Measurements from ENCODE around the gene TRDN. TPM values are rescaled to one million over a fixed set of nuclear protein-coding genes. Genes with fewer than 3 reads are reported as not detected.

TRDN gene
- total RNA-seq, 3 donors from 2014 or later (not counting 1 experiment from before 2014, with no cell fraction given) = not detected

DNA sequence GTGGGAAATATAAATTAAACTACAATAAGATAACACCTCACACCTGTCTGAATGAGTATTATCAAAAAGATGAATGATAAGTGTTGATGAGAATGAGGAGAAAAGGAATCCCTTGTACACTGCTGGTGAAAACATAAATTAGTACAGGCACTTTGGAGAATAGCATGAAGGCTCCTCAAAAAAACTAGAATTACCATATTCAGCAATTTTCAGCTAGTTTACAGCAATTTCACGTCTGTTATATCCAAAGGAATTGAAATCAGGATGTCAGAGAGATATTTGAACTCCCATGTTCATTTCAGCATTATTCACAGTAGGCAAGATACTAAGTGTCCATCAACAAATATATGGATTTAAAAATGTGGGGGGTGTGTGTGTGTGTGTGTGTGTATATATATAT, 348.1 kb downstream of the TRDN start:
- H3K36me3 ChIP-seq (ENCODE audit: control insufficient read depth, insufficient read depth, low read length) = no peaks in the 10 kb centered on the region
- Mint-ChIP-seq H3K9me3 (peaks cover 5 to 6% of the 10 kb centered on the region in 2 donors), H3K4me1 (no peaks in the 10 kb centered on the region), H3K27ac (no peak overlapping the region), H3K36me3 (no peaks in the 10 kb centered on the region), H3K27me3 (ENCODE audit: low read depth in 2 of 2) (no peaks in the 10 kb centered on the region), H3K4me3 (no peak overlapping the region)
- H3K4me3 ChIP-seq (ENCODE audit: low read length) = no peak overlapping the region
- intact Hi-C loops (cut with micrococcal nuclease) = no loop called here
- ATAC-seq = no peak
- no peaks in the 10 kb centered on the region for H3K27me3 ChIP-seq (ENCODE audit: control insufficient read depth, insufficient read depth, low read length)
- peaks cover 2% of the 10 kb centered on the region for H3K9me3 ChIP-seq (ENCODE audit: control insufficient read depth, insufficient read depth, low read length)
- WGBS (ENCODE audit: insufficient coverage) = no CpG with 5 or more reads among the region's 1 CpG
- no peaks in the 10 kb centered on the region for H3K4me1 ChIP-seq (ENCODE audit: control insufficient read depth, insufficient read depth, low read length)
- no peak overlapping the region for H3K27ac ChIP-seq (ENCODE audit: low read length)
- TF ChIP-seq, protein P1, sequence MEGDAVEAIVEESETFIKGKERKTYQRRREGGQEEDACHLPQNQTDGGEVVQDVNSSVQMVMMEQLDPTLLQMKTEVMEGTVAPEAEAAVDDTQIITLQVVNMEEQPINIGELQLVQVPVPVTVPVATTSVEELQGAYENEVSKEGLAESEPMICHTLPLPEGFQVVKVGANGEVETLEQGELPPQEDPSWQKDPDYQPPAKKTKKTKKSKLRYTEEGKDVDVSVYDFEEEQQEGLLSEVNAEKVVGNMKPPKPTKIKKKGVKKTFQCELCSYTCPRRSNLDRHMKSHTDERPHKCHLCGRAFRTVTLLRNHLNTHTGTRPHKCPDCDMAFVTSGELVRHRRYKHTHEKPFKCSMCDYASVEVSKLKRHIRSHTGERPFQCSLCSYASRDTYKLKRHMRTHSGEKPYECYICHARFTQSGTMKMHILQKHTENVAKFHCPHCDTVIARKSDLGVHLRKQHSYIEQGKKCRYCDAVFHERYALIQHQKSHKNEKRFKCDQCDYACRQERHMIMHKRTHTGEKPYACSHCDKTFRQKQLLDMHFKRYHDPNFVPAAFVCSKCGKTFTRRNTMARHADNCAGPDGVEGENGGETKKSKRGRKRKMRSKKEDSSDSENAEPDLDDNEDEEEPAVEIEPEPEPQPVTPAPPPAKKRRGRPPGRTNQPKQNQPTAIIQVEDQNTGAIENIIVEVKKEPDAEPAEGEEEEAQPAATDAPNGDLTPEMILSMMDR (IDR thresholded peaks at IDR 0.05) = no peak
- no peak for DNase-seq

DNA sequence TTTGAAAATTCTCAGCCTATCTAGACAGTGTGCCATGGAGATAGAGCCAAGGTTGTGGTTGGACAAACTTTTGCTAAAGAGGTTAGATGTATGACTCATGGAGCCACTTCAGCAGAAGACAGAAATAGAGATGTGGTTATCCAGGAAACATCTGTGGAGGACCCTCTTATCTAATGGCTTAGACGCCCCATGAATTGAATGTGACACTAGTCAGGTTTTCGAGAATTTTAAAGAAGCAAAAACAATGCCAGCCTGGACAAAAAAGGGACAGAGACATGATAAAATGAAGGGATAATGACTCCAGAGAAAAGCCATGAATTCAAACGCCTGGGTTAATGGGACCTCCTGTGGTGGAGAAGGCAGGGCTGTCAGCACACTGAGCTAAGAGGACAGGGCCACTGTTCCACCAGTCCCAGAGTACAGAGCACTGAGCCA, 360.2 kb downstream of the TRDN start:
- H3K4me3 Mint-ChIP-seq = no peak overlapping the region
- intact Hi-C loops (cut with micrococcal nuclease) = no loop called here
- Histone ChIP-seq H3K4me1 (ENCODE audit: control insufficient read depth, insufficient read depth, low read length) (no peaks in the 10 kb centered on the region), H3K9me3 (ENCODE audit: control insufficient read depth, insufficient read depth, low read length) (no peaks in the 10 kb centered on the region), H3K36me3 (ENCODE audit: control insufficient read depth, insufficient read depth, low read length) (no peaks in the 10 kb centered on the region), H3K4me3 (ENCODE audit: low read length) (no peak overlapping the region), H3K27ac (ENCODE audit: low read length) (no peak overlapping the region), H3K27me3 (ENCODE audit: control insufficient read depth, insufficient read depth, low read length) (no peaks in the 10 kb centered on the region)
- no peak for ATAC-seq
- WGBS (ENCODE audit: insufficient coverage) = 16% methylated on average over 3 of the region's 3 CpGs
- TF ChIP-seq, protein P1 (IDR thresholded peaks at IDR 0.05) = no peak
- DNase-seq = no peak
- H3K27me3 Mint-ChIP-seq (ENCODE audit: low read depth in 2 of 2) = no peaks in the 10 kb centered on the region
- no peaks in the 10 kb centered on the region for H3K4me1 Mint-ChIP-seq
- H3K9me3 Mint-ChIP-seq = peaks cover 11 to 12% of the 10 kb centered on the region in 2 donors
- no peaks in the 10 kb centered on the region for H3K36me3 Mint-ChIP-seq
- no peak overlapping the region for H3K27ac Mint-ChIP-seq

GRCh38 chr6:123263981-123264380, 372.8 kb downstream of the TRDN start:
- no peak overlapping the region for H3K27ac ChIP-seq (ENCODE audit: low read length)
- H3K27ac Mint-ChIP-seq = no peak overlapping the region
- TF ChIP-seq, protein P1 (IDR thresholded peaks at IDR 0.05) = no peak
- no peak for ATAC-seq
- no peak overlapping the region for H3K4me3 ChIP-seq (ENCODE audit: low read length)
- no peaks in the 10 kb centered on the region for H3K9me3 ChIP-seq (ENCODE audit: control insufficient read depth, insufficient read depth, low read length)
- H3K36me3 ChIP-seq (ENCODE audit: control insufficient read depth, insufficient read depth, low read length) = no peaks in the 10 kb centered on the region
- WGBS (ENCODE audit: insufficient coverage) = 90% methylated on average over 4 of the region's 5 CpGs
- H3K27me3 Mint-ChIP-seq (ENCODE audit: low read depth in 2 of 2) = no peaks in the 10 kb centered on the region
- peaks cover 4% of the 10 kb centered on the region for H3K36me3 Mint-ChIP-seq
- H3K27me3 ChIP-seq (ENCODE audit: control insufficient read depth, insufficient read depth, low read length) = no peaks in the 10 kb centered on the region
- no peaks in the 10 kb centered on the region for H3K4me1 ChIP-seq (ENCODE audit: control insufficient read depth, insufficient read depth, low read length)
- peaks cover 3 to 9% of the 10 kb centered on the region in 2 donors for H3K9me3 Mint-ChIP-seq
- H3K4me1 Mint-ChIP-seq = no peaks in the 10 kb centered on the region
- DNase-seq = no peak
- H3K4me3 Mint-ChIP-seq = no peak overlapping the region
- intact Hi-C loops (cut with micrococcal nuclease) = no loop called here

DNA sequence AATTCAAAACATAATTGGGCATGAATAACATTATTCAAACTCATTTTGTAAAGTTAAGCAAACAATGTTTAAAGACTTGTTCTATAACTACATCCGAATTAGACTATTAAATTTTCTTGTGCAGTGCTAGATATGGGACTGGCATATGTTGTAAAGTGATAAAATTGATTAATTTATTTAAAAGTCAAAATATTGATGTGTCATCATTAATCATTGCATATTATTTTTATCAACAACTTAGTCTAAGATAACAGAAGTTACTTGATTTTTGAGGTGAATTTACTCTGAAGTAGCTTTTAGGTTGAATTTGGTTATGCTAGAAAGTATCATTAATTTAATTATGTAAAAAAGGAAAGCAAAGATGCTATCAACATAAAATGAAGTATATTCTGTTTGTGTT, 396.1 kb downstream of the TRDN start:
- no peak overlapping the region for H3K4me3 Mint-ChIP-seq
- WGBS (ENCODE audit: insufficient coverage) = no CpG with 5 or more reads among the region's 1 CpG
- no peak overlapping the region for H3K4me3 ChIP-seq (ENCODE audit: low read length)

More for the DNA sequence above, 396.1 kb downstream of the TRDN start:
- H3K4me1 Mint-ChIP-seq = no peaks in the 10 kb centered on the region
- H3K27me3 Mint-ChIP-seq (ENCODE audit: low read depth in 2 of 2) = no peaks in the 10 kb centered on the region
- peaks cover 4% of the 10 kb centered on the region for H3K9me3 ChIP-seq (ENCODE audit: control insufficient read depth, insufficient read depth, low read length)
- no peak overlapping the region for H3K27ac Mint-ChIP-seq
- no peak for ATAC-seq
- H3K36me3 Mint-ChIP-seq = peaks cover 8% of the 10 kb centered on the region
- H3K36me3 ChIP-seq (ENCODE audit: control insufficient read depth, insufficient read depth, low read length) = no peaks in the 10 kb centered on the region
- H3K9me3 Mint-ChIP-seq = peaks cover 18 to 20% of the 10 kb centered on the region in 2 donors
- H3K27me3 ChIP-seq (ENCODE audit: control insufficient read depth, insufficient read depth, low read length) = no peaks in the 10 kb centered on the region
- H3K27ac ChIP-seq (ENCODE audit: low read length) = no peak overlapping the region
- TF ChIP-seq, protein P1 (IDR thresholded peaks at IDR 0.05) = no peak
- H3K4me1 ChIP-seq (ENCODE audit: control insufficient read depth, insufficient read depth, low read length) = no peaks in the 10 kb centered on the region
- no peak for DNase-seq
- intact Hi-C loops (cut with micrococcal nuclease) = no loop called here

Measured in natural killer cell (primary cell).